ENCODE data around the gene PHETA1.
"Not testable (repeated sequence)": the region's sequence is repeated elsewhere in the genome, so short reads cannot be mapped to it uniquely, and the experiment has no call there.

PHETA1 gene

DNA sequence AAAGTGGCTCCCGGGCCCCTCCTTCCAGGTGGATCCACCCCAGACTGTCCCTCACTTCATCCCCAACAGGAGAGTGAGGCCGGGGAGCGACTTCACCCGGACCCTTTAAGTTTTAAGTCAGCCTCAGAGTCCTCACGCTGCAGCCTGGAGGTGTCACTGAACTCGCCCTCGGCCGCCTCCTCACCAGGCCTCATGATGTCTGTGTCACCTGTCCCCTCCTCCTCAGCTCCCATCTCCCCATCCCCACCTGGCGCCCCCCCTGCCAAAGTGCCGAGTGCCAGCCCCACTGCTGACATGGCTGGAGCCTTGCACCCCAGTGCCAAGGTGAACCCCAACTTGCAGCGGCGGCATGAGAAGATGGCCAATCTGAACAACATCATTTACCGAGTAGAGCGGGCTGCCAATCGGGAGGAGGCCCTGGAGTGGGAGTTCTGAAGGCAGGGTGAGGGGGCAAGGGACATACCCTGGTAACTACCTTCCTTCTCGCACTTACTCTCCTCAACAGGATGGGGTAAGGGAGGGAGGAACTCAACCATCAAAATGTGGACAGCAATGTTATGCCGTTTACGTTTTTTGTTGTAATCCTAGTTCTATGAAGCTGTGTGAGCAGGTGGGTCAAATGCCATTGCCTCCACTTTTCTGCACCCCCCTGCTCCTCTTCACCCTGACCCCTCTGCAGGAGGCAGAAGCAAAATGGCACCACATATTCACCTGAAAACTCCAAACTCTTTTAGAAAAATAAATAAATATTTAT, 20.8 kb downstream of the PHETA1 start:
- no peak for FAIRE-seq

DNA sequence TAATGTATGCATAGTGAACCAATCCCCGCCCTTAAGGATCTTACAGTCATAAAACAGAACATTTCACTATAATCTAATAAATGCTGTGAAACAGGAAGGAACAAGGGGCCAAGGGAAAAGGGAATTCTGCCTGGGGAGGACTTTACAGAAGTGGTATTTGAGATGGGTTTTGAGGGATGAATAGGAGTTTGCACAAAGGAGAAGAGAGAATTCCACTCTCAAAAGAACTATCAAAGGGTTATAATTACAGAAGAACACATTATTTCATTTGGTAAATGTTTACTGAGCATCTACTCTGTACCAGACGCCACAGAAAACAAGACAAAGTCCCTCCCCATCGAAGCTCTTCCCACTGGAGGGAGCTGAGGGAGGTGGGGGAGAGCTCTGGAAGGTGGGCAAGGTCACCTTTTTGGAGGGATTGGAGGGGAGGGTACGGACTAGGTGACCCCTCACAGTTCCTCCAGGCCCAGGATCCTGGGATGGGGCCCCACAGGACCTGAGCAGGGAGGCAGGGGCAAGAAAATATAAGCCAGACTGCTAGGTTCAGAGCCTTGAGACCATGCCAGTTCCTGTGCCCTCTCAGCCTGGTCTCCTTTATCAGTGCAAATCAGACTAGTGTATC, 24.5 kb downstream of the PHETA1 start:
- FAIRE-seq: no peak

DNA sequence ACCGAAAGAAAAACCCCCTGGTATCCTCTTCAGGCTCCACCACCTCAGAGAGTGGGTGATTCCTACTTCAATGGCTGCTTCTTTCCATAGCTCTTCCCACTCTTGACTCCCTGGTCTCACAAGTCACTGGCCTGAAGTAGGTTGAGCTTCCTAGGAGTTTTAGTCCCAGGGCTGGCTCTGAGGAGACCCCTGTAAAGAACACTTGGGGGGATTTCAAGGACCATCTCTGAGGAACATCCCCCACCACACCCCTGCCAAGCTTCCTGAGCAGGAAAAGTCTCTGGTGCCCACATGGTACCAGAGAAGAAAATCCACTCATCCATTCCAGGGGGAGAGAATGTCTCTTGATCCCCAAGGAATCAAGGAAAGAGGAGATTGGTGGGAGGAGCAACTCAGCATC, 25.7 kb downstream of the PHETA1 start:
- FAIRE-seq: no peak

DNA sequence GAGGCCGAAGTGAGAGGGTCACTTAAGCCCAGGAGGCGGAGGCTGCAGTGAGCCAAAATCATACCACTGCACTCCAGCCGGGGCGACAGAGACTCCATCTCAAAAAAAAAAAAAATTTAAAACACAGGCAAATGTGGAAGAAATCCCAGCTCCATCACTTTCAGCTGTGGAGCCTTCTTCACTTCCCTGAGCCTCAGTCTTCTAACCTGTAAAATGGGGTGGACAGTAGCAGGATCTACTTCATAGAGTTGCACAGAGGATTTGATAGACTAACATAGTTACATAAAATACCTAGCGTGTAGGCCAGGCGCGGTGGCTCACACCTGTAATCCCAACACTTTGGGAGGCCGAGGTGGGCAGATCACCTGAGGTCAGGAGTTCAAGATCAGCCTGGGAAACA, 26.5 kb downstream of the PHETA1 start:
- no peak for FAIRE-seq

DNA sequence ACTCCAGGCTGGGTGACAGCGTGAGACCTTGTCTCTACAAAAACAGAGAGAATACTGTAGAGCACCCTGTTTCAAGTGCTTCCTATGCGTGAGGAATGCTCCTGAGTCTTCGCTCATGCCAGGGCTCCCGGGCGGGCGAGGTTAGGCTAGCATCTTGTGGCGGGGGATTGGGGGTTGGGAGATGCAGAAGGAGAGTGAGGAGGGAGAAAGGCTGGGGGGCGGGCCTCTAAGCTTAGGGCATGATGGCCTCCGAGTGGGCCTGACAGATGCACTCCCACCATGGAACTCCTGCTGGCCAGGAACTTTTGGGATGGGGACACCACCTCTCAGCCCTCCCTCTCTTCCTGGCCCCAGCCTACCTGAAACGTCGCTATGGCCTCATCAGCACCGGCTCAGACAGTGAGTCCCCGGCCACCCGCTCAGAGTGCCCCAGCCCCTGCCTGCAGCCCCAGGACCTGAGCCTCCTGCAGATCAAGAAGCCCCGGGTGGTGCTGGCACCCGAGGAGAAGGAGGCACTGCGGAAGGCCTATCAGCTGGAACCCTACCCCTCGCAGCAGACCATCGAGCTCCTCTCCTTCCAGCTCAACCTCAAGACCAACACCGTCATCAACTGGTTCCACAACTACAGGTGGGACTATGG, 27.3 kb downstream of the PHETA1 start:
- no peak for FAIRE-seq

DNA sequence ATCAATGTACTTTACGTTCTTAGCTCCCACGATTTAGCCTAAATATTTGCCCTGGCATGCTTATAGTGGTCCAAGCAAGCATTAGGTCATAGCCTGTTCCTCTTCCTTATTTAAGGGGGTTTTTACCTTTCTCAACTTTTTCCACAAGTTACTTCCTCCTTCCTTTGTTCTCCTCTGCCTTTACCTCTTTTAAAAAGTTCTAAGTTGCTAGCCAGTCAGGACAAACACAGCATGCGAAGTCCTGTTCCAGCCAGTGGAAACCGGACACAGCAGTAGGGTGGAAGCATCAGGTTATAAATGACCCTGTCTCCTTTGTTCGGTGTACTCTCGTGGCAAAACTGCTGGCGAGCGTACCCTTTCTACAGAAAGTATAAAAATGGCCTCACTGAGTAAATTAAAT, 28.2 kb downstream of the PHETA1 start:
- not testable (repeated sequence) for FAIRE-seq

DNA sequence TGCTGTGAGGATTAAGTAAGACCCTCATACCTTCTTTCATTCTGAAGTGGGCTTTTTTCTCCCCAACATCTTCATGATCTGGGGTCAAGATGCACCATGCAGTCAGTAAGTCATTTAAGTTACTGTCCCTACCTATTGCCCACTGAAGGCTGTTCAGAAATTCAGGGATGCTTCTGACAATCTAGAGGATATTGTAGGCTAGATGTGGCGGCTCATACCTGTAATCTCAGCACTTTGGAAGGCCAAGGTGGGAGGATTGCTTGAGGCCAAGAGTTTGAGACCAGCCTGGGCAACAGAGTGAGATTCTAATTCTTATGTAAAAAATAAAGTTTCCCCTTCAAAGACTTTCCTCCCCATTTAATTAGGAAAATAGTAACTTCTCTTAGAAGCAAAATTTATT, 28.7 kb downstream of the PHETA1 start:
- FAIRE-seq: no peak

DNA sequence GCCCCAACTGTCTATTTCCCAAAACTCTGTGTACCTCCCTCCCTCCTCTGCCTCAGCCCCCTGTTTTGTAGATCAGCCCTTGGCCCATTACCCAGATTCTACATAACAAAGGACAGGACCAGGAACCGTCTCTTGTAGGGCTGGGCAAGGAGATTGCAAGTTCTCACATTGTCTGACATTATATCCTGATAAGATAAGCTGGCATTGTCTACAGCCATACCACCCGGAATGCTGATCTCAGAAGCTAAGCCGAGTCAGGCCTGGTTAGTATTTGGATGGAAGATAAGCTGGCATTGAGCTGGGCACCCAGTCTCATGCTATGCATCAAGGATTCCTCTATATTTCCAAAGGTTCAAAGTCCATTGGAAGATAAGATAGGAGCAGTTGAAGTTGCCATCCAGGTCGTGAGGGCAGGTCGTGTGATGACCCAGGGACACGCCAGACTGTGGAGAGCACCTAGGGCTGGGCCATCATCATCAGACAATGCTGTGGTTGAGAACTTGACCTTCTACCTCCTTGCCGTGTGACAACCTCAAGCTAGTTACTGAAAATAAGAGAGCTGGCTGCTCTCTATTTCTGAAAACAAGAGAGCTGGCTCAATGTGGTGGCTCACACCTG, 29.5 kb downstream of the PHETA1 start:
- FAIRE-seq: no peak

DNA sequence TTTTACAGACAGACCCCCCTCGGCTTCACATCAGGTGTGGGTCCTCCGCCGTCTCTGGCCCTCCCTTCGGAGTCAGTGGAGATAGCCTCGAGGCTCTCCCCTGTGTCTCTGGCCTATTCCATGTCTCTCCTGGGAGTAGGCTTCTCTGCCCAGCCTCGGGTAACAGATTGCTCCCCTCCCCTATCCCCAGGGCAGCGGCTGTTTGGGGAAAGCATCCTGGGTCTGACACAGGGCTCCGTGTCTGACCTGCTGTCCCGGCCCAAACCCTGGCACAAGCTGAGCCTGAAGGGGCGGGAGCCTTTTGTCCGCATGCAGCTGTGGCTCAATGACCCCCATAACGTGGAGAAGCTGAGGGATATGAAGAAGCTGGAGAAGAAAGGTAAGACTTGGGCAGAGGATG, 30.8 kb downstream of the PHETA1 start:
- no peak for FAIRE-seq

DNA sequence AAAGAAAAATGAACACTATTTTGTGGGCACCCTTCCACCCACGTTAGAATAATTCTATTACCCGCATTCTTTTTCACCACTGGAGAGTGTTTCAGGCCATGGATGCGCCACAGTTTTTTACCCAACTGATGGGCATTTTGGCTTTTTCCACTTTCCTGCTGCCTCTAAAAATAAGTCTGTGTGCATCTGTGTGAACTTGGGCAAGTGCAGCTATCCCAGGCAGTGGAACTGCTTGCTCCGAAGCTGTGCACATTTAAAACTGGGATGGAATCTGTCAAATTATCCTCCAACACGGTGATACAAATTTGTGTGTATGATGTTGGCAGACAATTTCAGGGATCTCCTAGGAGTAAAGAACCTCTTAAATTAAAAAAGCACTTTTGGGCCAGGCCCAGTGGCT, 31.5 kb downstream of the PHETA1 start:
- no peak for FAIRE-seq

DNA sequence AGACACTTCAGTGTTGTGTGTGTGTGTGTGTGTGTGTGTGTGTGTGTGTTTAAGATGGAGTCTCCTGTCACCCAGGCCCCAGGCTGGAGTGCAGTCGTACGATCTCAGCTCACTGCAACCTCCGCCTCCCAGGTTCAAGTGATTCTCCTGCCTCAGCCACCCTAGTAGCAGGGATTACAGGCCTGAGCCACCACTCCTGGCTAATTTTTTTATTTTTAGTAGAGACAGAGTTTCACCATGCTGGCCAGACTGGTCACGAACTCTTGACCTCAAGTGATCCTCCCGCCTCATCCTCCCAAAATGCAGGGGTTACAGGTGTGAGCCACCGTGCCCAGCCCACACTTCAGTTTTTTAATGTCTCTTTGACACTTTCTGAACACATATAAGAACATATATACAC, 32.5 kb downstream of the PHETA1 start:
- FAIRE-seq: not testable (repeated sequence)

DNA sequence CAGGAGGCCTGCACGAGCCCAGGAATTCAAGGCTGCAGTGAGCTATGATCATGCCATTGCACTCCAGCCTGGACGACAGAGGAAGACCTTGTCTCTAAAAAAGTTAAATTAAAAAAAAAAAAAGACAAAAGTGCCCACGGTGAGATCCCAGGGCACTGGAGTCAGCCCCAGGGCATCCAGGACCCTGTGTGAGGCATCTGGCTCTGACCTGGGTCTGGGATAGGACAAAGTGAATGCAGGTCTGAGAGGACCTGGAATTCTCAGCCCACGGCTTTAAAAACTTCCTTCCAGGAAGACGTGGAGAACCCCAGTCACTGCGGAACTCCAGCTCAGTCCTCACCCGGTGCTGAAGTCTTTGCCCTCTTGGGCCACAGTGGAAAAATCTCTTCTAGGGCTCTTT, 33.1 kb downstream of the PHETA1 start:
- FAIRE-seq: no peak

DNA sequence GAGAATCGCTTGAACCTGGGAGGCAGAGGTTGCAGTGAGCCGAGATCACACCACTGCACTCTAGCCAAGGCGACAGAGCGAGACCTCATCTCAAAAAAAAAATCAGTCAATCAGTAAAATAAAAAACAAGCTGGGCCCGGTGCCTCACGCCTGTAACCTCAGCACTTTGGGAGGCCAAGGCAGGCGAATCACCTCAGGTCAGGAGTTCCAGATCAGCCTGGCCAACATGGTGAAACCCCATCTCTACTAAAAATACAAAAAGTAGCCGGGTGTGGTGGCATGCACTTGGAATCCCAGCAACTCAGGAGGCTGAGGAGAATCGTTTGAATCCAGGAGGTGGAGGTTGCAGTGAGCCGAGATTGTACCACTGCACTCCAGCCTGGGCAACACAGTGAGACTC, 33.6 kb downstream of the PHETA1 start:
- FAIRE-seq: not testable (repeated sequence)

DNA sequence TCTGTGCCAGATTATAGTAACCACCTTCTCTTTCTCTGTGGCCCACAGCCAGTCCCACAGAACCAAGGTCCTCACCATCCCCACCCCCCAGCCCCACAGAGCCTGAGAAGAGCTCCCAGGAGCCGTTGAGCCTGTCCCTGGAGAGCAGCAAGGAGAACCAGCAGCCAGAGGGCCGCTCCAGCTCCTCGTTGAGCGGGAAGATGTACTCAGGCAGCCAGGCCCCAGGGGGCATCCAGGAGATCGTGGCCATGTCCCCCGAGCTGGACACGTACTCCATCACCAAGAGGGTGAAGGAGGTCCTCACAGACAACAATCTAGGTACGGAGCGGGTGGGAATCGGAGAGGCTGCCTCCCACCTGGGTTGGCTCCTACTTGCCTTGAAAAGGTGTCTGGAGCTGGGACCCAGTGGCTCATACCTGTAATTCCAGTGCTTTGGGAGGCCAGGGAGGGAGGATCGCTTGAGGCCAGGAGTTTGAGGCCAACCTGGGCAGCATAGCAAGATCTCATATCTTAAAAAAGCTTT, 34.4 kb downstream of the PHETA1 start:
- FAIRE-seq: no peak

DNA sequence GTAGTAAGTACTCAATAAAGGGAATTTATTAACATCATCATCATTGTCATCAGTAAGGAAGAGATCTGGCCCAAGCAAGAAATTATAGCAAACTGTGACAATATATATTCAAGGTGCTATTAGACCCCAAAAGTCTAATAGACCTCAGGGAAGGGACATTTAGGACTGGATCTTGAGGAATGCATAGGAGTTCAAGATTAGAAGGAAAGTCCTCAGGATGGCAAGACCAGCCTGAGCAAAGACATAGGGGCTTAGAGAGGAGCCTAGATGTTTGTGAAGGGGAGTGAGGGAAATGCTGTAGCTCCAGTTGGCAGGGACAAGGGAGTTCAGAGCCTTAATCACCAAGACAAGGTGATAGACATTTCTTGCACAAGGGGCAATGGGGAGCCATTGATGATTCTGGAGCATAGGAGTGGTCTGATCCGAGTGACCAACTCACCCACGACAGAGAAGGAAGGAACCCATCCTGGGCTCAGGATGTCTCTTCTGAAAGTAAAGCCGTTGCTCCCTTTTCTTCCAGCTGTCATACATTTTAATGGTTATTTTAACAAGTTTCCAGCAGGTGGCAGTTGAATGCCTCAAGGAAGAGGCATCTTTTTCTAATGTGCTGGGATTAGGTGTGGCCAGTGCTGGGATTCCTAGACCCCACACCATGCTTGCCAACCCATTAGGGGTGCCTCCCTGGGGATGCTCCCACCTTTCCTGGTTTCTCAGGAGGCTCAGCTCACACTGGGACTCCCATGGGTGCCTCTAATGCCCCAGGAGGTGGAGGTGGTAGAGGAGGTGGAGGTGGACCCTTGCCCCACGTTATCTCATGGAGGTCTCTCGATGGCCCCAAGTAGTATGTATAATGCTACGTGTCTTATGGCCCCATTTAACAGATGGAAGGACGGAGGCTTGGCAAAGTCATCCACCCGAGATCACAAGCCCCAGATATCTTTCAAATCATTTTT, 37.8 kb downstream of the PHETA1 start:
- no peak for FAIRE-seq

DNA sequence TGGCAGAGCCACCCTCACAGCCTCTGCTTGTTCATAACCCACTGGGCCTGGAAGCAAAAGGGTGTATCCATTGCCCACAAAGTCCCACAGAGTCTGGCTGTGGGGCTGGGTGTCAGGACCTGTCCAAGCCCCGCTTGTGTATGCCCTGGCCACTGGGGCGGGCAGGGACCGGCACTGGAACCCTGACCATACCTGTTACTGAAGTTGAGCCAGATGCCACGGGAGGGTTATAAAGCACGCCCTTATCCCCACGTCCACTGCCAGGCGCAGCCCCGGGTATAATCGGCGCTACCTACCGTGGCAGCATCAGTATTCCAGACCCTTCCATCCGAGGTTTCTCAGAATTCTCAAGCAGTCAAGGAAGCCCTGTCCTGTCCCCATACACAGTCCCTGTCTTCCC, 40.8 kb downstream of the PHETA1 start:
- FAIRE-seq: no peak

DNA sequence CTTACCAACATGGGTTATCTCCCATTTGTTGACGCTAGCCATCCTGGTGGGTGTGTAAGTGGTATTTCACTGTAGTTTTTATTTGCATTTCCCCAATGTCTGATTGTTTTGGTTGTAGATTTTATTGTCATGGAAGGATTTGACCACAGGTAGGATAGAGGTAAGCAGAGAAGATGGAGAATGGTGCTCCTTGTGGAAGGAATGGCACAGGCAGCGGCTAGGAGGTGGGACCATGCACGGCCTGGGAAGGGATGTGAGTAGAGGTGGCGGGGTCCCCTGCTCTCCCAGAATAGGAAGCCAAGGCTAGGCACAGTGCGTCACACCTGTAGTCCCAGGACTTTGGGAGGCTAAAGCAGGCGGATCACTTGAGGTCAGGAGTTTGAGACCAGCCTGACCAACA, 41.4 kb downstream of the PHETA1 start:
- FAIRE-seq: no peak

DNA sequence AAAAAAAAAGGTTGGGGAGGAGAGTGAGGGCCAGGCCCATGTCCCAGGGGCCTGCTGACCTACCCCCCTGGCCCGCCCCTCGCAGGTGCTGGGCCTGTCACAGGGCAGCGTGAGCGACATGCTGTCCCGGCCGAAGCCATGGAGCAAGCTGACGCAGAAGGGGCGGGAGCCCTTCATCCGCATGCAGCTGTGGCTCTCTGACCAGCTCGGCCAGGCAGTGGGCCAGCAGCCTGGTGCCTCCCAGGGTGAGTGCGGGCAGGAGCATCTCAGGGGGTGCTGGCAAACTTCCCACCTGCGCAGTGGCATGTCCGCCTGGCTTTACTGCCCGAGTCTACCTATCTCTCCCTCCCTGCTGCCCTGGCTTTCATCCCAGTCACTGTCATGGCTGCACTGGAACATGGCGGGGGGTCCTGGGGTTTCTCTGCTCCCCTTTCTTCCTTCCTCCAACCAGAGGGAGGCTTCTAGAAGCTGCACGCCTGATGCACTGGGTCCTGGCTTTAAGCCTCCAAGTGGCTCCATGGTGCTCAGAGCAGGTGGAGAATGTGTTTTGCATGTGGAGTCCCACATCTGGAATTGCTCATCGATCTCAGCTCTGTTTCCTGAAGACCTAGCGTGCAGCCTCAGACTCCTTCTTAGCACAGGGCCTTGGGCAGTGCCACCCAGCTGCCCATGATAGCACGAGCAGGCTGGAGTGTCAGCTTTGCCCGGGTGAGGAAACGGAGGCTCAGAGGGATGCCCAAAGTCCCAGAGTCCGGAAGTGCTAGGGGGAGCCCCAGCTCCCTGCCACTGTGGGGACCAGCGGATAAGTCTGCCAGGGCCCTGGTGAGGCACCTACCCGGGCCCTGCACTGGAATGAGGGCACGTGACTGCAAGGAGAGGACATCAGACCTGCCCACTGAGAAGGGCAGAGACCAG, 46.3 kb downstream of the PHETA1 start:
- FAIRE-seq: no peak

DNA sequence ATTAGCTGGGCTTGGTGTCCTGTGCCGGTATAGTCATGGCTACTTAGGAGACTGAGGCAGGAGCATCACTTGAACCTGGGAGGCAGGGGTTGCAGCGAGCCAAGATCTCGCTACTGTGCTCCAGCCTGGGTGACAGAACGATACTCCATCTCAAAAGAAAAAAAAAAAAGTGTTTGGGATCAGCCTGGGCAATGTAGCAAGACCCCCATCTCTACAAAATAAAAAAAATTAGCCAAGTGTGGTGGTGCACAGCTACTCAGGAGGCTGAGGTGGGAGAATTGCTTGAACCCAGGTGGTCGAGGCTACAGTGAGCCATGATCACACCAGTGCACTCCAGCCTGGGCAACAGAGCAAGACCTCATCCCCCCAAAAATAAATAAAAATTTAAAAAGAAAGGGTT, 47.6 kb downstream of the PHETA1 start:
- FAIRE-seq: no peak

DNA sequence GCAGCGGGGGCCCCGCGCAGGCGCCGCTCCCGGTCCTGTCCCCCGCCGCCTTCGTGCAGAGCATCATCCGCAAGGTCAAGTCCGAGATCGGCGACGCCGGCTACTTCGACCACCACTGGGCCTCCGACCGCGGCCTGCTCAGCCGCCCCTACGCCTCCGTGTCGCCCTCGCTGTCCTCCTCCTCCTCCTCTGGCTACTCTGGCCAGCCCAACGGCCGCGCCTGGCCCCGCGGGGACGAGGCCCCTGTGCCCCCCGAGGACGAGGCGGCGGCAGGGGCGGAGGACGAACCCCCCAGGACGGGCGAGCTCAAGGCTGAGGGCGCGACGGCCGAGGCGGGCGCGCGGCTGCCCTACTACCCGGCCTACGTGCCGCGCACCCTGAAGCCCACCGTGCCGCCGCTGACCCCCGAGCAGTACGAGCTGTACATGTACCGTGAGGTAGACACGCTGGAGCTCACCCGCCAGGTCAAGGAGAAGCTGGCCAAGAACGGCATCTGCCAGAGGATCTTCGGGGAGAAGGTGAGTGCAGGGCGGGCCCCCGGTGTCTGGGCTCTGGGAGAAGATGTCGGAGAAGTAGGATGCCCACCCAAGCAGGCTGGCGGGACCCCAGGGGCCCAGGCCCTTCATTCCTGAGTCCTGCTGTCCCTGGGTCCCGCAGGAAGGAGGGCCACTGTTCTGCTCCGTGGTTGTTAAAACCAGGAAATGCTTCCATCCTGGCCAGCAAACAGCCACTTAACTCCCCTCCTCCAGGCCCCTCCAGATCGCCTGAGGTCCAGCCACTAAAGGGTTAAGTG, 48.4 kb downstream of the PHETA1 start:
- no peak for FAIRE-seq
